ENCODE results near the gene MDM4.

The MDM4 gene

GRCh38 chr1:204493145-204493983, 22.8 kb upstream of the MDM4 start:
- DNase-seq (ENCODE audit: low read depth): no peak

GRCh38 chr1:204493984-204494280, 22.3 kb upstream of the MDM4 start:
- DNase-seq (ENCODE audit: low read depth): peak; percentile 42

GRCh38 chr1:204494281-204495077, 21.7 kb upstream of the MDM4 start, which contains the start of gene PIK3C2B:
TSS of gene PIK3C2B (minus strand) at chr1:204494805. CDS start at chr1:204469802, 25,003 bp downstream.
- peak; percentile 70 for DNase-seq (ENCODE audit: low read depth)

- DNase-seq (ENCODE audit: low read depth): no peak
Observed at GRCh38 chr1:204495078-204495753, 21.0 kb upstream of the MDM4 start.

GRCh38 chr1:204495777-204496176, 20.4 kb upstream of the MDM4 start:
- no peak for DNase-seq (ENCODE audit: low read depth)

GRCh38 chr1:204498981-204499380, 17.2 kb upstream of the MDM4 start:
- DNase-seq (ENCODE audit: low read depth): no peak

- no peak for DNase-seq (ENCODE audit: low read depth)
Observed at GRCh38 chr1:204499511-204500468, 16.4 kb upstream of the MDM4 start.

GRCh38 chr1:204502241-204502640, 14.0 kb upstream of the MDM4 start:
- DNase-seq (ENCODE audit: low read depth): no peak

- no peak for DNase-seq (ENCODE audit: low read depth)
Observed at GRCh38 chr1:204503122-204503912, 12.9 kb upstream of the MDM4 start.

GRCh38 chr1:204503913-204504519, 12.2 kb upstream of the MDM4 start:
- DNase-seq (ENCODE audit: low read depth): no peak

GRCh38 chr1:204505674-204506200, 10.5 kb upstream of the MDM4 start:
- DNase-seq (ENCODE audit: low read depth): no peak

- DNase-seq (ENCODE audit: low read depth): peak; percentile 63
Observed at GRCh38 chr1:204506201-204506968, 9.8 kb upstream of the MDM4 start.

- peak; percentile 82 for DNase-seq (ENCODE audit: low read depth)
Observed at GRCh38 chr1:204506969-204507316, 9.3 kb upstream of the MDM4 start.

GRCh38 chr1:204507317-204508105, 8.7 kb upstream of the MDM4 start:
- DNase-seq (ENCODE audit: low read depth): no peak

GRCh38 chr1:204509186-204509635, 7.0 kb upstream of the MDM4 start:
- no peak for DNase-seq (ENCODE audit: low read depth)

- no peak for DNase-seq (ENCODE audit: low read depth)
Observed at GRCh38 chr1:204511366-204511765, 4.8 kb upstream of the MDM4 start.

GRCh38 chr1:204513117-204513716, 3.0 kb upstream of the MDM4 start:
- no peak for DNase-seq (ENCODE audit: low read depth)

- no peak for DNase-seq (ENCODE audit: low read depth)
Observed at GRCh38 chr1:204514828-204515227, 1.4 kb upstream of the MDM4 start.
